OCI-LY1 (cell line): ENCODE measurements around the gene UBE2Q1.

Source experiments
- H2AFZ ChIP-seq: fragments of 200-600 bp; sonication (generic), shearing (Covaris generic); 2 replicates; pipeline ENCODE4 v1.6.0; 2014; ENCODE audit warnings: antibody characterized with exemption, mild to moderate bottlenecking, low read length
- H3F3A ChIP-seq: fragments of 200-600 bp; sonication (generic), shearing (Covaris generic); 2 replicates; pipeline ENCODE4 v1.6.0; 2014; ENCODE audit warnings: mild to moderate bottlenecking, antibody characterized with exemption, low read length, moderate library complexity; ENCODE audit not compliant: insufficient read depth
- H3K27ac ChIP-seq: fragments of 200-600 bp; sonication (generic); 2 replicates; pipeline ENCODE4 v1.5.1; 2014; ENCODE audit warnings: low read length, mixed run types, mild to moderate bottlenecking, low read depth; ENCODE audit not compliant: poor library complexity, severe bottlenecking
- H3K27me3 ChIP-seq: fragments of 200-600 bp; sonication (generic); 2 replicates; pipeline ENCODE4 v1.6.0; 2014; ENCODE audit warnings: antibody characterized with exemption, mild to moderate bottlenecking, low read length, moderate library complexity; ENCODE audit not compliant: insufficient read depth
- H3K36me3 ChIP-seq: fragments of 200-600 bp; sonication (generic); 2 replicates; pipeline ENCODE4 v1.6.1; 2014; ENCODE audit warnings: mild to moderate bottlenecking, antibody characterized with exemption, low read length, moderate library complexity, mixed read lengths; ENCODE audit not compliant: insufficient read depth
- H3K4me1 ChIP-seq: fragments of 200-600 bp; sonication (generic); 2 replicates; pipeline ENCODE4 v1.5.1; 2014; ENCODE audit warnings: mild to moderate bottlenecking, low read length, moderate library complexity; ENCODE audit not compliant: insufficient read depth, severe bottlenecking
- H3K4me2 ChIP-seq: fragments of 200-600 bp; sonication (generic), shearing (Covaris generic); 2 replicates; pipeline ENCODE4 v1.6.1; 2014; ENCODE audit warnings: low read length
- H3K4me3 ChIP-seq: fragments of 200-600 bp; sonication (generic); 2 replicates; pipeline ENCODE4 v1.5.1; 2014; ENCODE audit warnings: low read length, low read depth, mild to moderate bottlenecking, mixed read lengths; ENCODE audit not compliant: poor library complexity, severe bottlenecking
- H3K79me2 ChIP-seq: fragments of 200-600 bp; shearing (Covaris generic); 2 replicates; pipeline ENCODE4 v1.6.1; 2016; ENCODE audit warnings: mixed run types, low read length, mixed read lengths; ENCODE audit not compliant: insufficient read depth
- H3K9ac ChIP-seq: fragments of 200-600 bp; sonication (generic), shearing (Covaris generic); 2 replicates; pipeline ENCODE4 v1.6.1; 2014; ENCODE audit warnings: mild to moderate bottlenecking, low read length, mixed read lengths
- H3K9me2 ChIP-seq: fragments of 200-600 bp; sonication (generic), shearing (Covaris generic); 2 replicates; pipeline ENCODE4 v1.6.1; 2014; ENCODE audit warnings: low read depth, mild to moderate bottlenecking, low read length, mixed read lengths
- H3K9me3 ChIP-seq: fragments of 200-600 bp; shearing (Covaris generic); 2 replicates; pipeline ENCODE4 v1.6.1; 2014; ENCODE audit warnings: low read length, mixed read lengths
- H4K20me1 ChIP-seq: fragments of 200-600 bp; sonication (generic), shearing (Covaris generic); 2 replicates; pipeline ENCODE4 v1.6.0; 2016; ENCODE audit warnings: mild to moderate bottlenecking, low read length; ENCODE audit not compliant: insufficient read depth
- CTCF ChIP-seq: fragments of 200-600 bp; sonication (generic), shearing (Covaris generic); IDR thresholded peaks from 2 replicates; pipeline ENCODE4 v1.5.1; 2017; ENCODE audit warnings: mild to moderate bottlenecking, antibody characterized with exemption, low read length, moderate library complexity, mixed read lengths
- EZH2 ChIP-seq: fragments of 200-600 bp; sonication (generic), shearing (Covaris generic); IDR thresholded peaks from 2 replicates; pipeline ENCODE4 v1.8.0; 2017; ENCODE audit warnings: borderline replicate concordance, mixed run types, mild to moderate bottlenecking, antibody characterized with exemption, low read length, moderate library complexity, mixed read lengths

Gene UBE2Q1

GRCh38 chr1:154512760-154513159 is 45.7 kb downstream of the UBE2Q1 start:
- no peaks in the 10 kb centered on the region for H4K20me1 ChIP-seq
- no peaks in the 10 kb centered on the region for H3K79me2 ChIP-seq
- H3K27me3 ChIP-seq: peaks cover 6% of the 10 kb centered on the region; the same call in 1 of the 2 replicates
- H3K4me2 ChIP-seq: no peak overlapping the region
- H3K27ac ChIP-seq: no peak overlapping the region
- no peaks in the 10 kb centered on the region for H3K9me2 ChIP-seq
- no peak overlapping the region for H2AFZ ChIP-seq
- TF ChIP-seq EZH2 (no peak), CTCF (no peak)
- no peaks in the 10 kb centered on the region for H3F3A ChIP-seq
- H3K4me3 ChIP-seq: no peak overlapping the region
- no peak overlapping the region for H3K9ac ChIP-seq
- H3K36me3 ChIP-seq: no peaks in the 10 kb centered on the region
- no peaks in the 10 kb centered on the region for H3K9me3 ChIP-seq
- no peaks in the 10 kb centered on the region for H3K4me1 ChIP-seq

- H3K9me3 ChIP-seq: no peaks in the 10 kb centered on the region
- H3K27ac ChIP-seq: no peak overlapping the region
- no peaks in the 10 kb centered on the region for H4K20me1 ChIP-seq
- no peaks in the 10 kb centered on the region for H3K79me2 ChIP-seq
- H3K4me2 ChIP-seq: no peak overlapping the region
- H3K4me1 ChIP-seq: peaks cover 4% of the 10 kb centered on the region
- no peaks in the 10 kb centered on the region for H3K36me3 ChIP-seq
- no peak overlapping the region for H2AFZ ChIP-seq
- H3F3A ChIP-seq: no peaks in the 10 kb centered on the region
- H3K9ac ChIP-seq: no peak overlapping the region
- TF ChIP-seq CTCF (no peak), EZH2 (no peak)
- no peak overlapping the region for H3K4me3 ChIP-seq
- peaks cover 31% of the 10 kb centered on the region for H3K27me3 ChIP-seq
- H3K9me2 ChIP-seq: no peaks in the 10 kb centered on the region
Measured at GRCh38 chr1:154503898-154504297, 54.6 kb downstream of the UBE2Q1 start.

GRCh38 chr1:154502744-154503115 is 55.7 kb downstream of the UBE2Q1 start:
- Histone ChIP-seq H3K4me1 (peaks cover 4% of the 10 kb centered on the region), H3K27me3 (peaks cover 29% of the 10 kb centered on the region)

More at GRCh38 chr1:154502744-154503115, 55.7 kb downstream of the UBE2Q1 start:
- H3K4me3 ChIP-seq: no peak overlapping the region
- TF ChIP-seq CTCF: no peak
- TF ChIP-seq EZH2: no peak
- no peaks in the 10 kb centered on the region for H3K9me2 ChIP-seq
- H3K79me2 ChIP-seq: no peaks in the 10 kb centered on the region
- H3K9me3 ChIP-seq: no peaks in the 10 kb centered on the region
- no peaks in the 10 kb centered on the region for H3F3A ChIP-seq
- no peaks in the 10 kb centered on the region for H3K36me3 ChIP-seq
- H3K9ac ChIP-seq: no peak overlapping the region
- no peak overlapping the region for H3K4me2 ChIP-seq
- no peak overlapping the region for H2AFZ ChIP-seq
- no peaks in the 10 kb centered on the region for H4K20me1 ChIP-seq
- H3K27ac ChIP-seq: no peak overlapping the region
